Upper lobe of left lung (tissue), 6 donors: ENCODE results near the gene CLIP1. TPM values are rescaled to one million over a fixed set of nuclear protein-coding genes. Genes with fewer than 3 reads are reported as not detected.

Experiments
- ATAC-seq, 2 donors: fragments of 200-7000 bp; cut with Tn5 transposase; one replicate each; pipeline ENCODE4 v1.9.1; 2022; ENCODE audit warnings: mild to moderate bottlenecking in 2 of 2, moderate library complexity in 2 of 2; ENCODE audit not compliant: low FRiP score in 2 of 2
- DNase-seq, 2 donors: peaks; one replicate each; pipeline ENCODE4 v3.0.0-alpha.2; 2019 to 2020
- H3K27ac ChIP-seq, 4 donors: fragments of 200-600 bp; sonication (generic); one replicate each; pipeline ENCODE4 v1.5.1; 2016 to 2019
- H3K27me3 ChIP-seq, 4 donors: fragments of 200-600 bp; sonication (generic); one replicate each; pipeline ENCODE4 v1.5.1; 2017 to 2019
- H3K36me3 ChIP-seq, 4 donors: fragments of 200-600 bp; sonication (generic); one replicate each; pipeline ENCODE4 v1.5.1; 2016 to 2019
- H3K4me1 ChIP-seq, 4 donors: fragments of 200-600 bp; sonication (generic); one replicate each; pipeline ENCODE4 v1.5.1; 2018 to 2019
- H3K4me3 ChIP-seq, 4 donors: fragments of 200-600 bp; sonication (generic); one replicate each; pipeline ENCODE4 v1.5.1; 2017 to 2019; ENCODE audit warnings: mild to moderate bottlenecking in 2 of 4, moderate library complexity in 1 of 4
- H3K9me3 ChIP-seq, 4 donors: fragments of 200-600 bp; sonication (generic); one replicate each; pipeline ENCODE4 v1.5.1; 2018 to 2019
- CTCF ChIP-seq, 6 experiments: fragments of 450-650 bp in 4 of 6; fragments of 200-600 bp in 2 of 6; sonication (generic) in 2 of 6; IDR thresholded peaks; one replicate each; pipeline ENCODE4 v1.5.1; 2016 to 2019; ENCODE audit warnings: antibody characterized with exemption in 6 of 6
- EP300 ChIP-seq, 4 donors: sonication (generic); formaldehyde crosslinking; IDR thresholded peaks; one replicate each; pipeline ENCODE4 v1.5.1; 2017; ENCODE audit warnings: antibody characterized with exemption in 4 of 4, control low read depth in 2 of 4
- POLR2A ChIP-seq, 4 donors: fragments of 450-650 bp; IDR thresholded peaks; one replicate each; pipeline ENCODE4 v1.5.1; 2016 to 2017; ENCODE audit warnings: antibody characterized with exemption in 4 of 4, mild to moderate bottlenecking in 2 of 4
- POLR2AphosphoS5 ChIP-seq, 2 donors: sonication (generic); formaldehyde crosslinking; IDR thresholded peaks; one replicate each; pipeline ENCODE4 v1.5.1; 2017; ENCODE audit warnings: antibody characterized with exemption in 2 of 2
- WGBS, 2 donors: methylation state at CpG; one replicate each; pipeline ENCODE4 v1.1.5; 2017 to 2018; 5-methylcytosine and 5-hydroxymethylcytosine counted together
- total RNA-seq, 6 donors: library from RNA; depleted of rRNA in 4 of 6; stranded (reverse); fragments of >200 nt in 4 of 6; gene quantifications; one replicate each; pipeline versions ENCODE4 v1.1.0 to v1.2.1, GENCODE V29; 2016 to 2021
- donor health status: DM: no; HTN: no; CAD: no; lungs with moderate emphysema.
- donor health status: DM: no; HTN: yes; CAD: no; lungs with severe emphysema.

CLIP1 gene
- total RNA-seq, 6 donors from 2014 or later: 78.4 to 152 (median 104) TPM

GRCh38 chr12:122413516-122414404 lies 8.7 kb downstream of the CLIP1 start:
- 65 to 70% methylated on average over 5 of the region's 5 CpGs for WGBS, 2 donors
- no peak overlapping the region for H3K4me3 ChIP-seq
- peaks cover 16 to 28% (median 24%) of the 10 kb centered on the region in 4 donors for H3K4me1 ChIP-seq
- H3K27ac ChIP-seq: peak overlapping the region; percentile 5 to 77 (median 36)
- H3K9me3 ChIP-seq: no peaks in the 10 kb centered on the region
- ATAC-seq (peak in 1 of 2 donors; percentile 54), DNase-seq (no peak)
- no peaks in the 10 kb centered on the region for H3K27me3 ChIP-seq
- peaks cover 0 to 5% (median 0%) of the 10 kb centered on the region in 4 donors for H3K36me3 ChIP-seq
- TF ChIP-seq POLR2A (IDR thresholded peaks at IDR 0.05): no peak
- no peak for TF ChIP-seq EP300 (IDR thresholded peaks at IDR 0.05)
- no peak for TF ChIP-seq CTCF (IDR thresholded peaks at IDR 0.05)
- no peak for TF ChIP-seq POLR2AphosphoS5 (IDR thresholded peaks at IDR 0.05)

- Histone ChIP-seq H3K36me3 (peaks cover 0 to 5% (median 0%) of the 10 kb centered on the region in 4 donors), H3K27me3 (no peaks in the 10 kb centered on the region), H3K4me3 (no peak overlapping the region), H3K9me3 (no peaks in the 10 kb centered on the region), H3K27ac (peak overlapping the region; percentile 5 to 77 (median 36)), H3K4me1 (peaks cover 16 to 28% (median 18%) of the 10 kb centered on the region in 4 donors)
- ATAC-seq (no peak), DNase-seq (no peak)
- 48 to 49% methylated on average over 4 of the region's 4 CpGs for WGBS, 2 donors
- TF ChIP-seq EP300 (IDR thresholded peaks at IDR 0.05) (no peak), POLR2AphosphoS5 (IDR thresholded peaks at IDR 0.05) (no peak), POLR2A (IDR thresholded peaks at IDR 0.05) (no peak), CTCF (IDR thresholded peaks at IDR 0.05) (no peak)
These were observed 9.5 kb downstream of the CLIP1 start for GRCh38 chr12:122412851-122413433.

GRCh38 chr12:122411537-122411936 lies 10.9 kb downstream of the CLIP1 start:
- TF ChIP-seq CTCF (IDR thresholded peaks at IDR 0.05) (no peak), EP300 (IDR thresholded peaks at IDR 0.05) (no peak), POLR2AphosphoS5 (IDR thresholded peaks at IDR 0.05) (no peak), POLR2A (IDR thresholded peaks at IDR 0.05) (no peak)
- Histone ChIP-seq H3K27ac (no peak overlapping the region), H3K27me3 (no peaks in the 10 kb centered on the region), H3K4me3 (no peak overlapping the region), H3K36me3 (peaks cover 0 to 1% (median 0%) of the 10 kb centered on the region in 4 donors), H3K4me1 (peaks cover 17 to 28% (median 18%) of the 10 kb centered on the region in 4 donors), H3K9me3 (no peaks in the 10 kb centered on the region)
- no peak for ATAC-seq
- 81 to 85% methylated on average over 3 of the region's 3 CpGs for WGBS, 2 donors
- no peak for DNase-seq

- no peak overlapping the region for H3K4me3 ChIP-seq
- H3K9me3 ChIP-seq: no peaks in the 10 kb centered on the region
- DNase-seq (no peak), ATAC-seq (no peak)
- no peaks in the 10 kb centered on the region for H3K36me3 ChIP-seq
- no peak overlapping the region for H3K27ac ChIP-seq
- 88 to 96% methylated on average over 3 of the region's 3 CpGs for WGBS, 2 donors
- peaks cover 0 to 11% (median 9%) of the 10 kb centered on the region in 4 donors for H3K4me1 ChIP-seq
- TF ChIP-seq POLR2AphosphoS5 (IDR thresholded peaks at IDR 0.05) (no peak), EP300 (IDR thresholded peaks at IDR 0.05) (no peak), POLR2A (IDR thresholded peaks at IDR 0.05) (no peak), CTCF (IDR thresholded peaks at IDR 0.05) (no peak)
- H3K27me3 ChIP-seq: no peaks in the 10 kb centered on the region
These were observed 15.3 kb downstream of the CLIP1 start for GRCh38 chr12:122407208-122407607.
